C4-2B (cell line): ENCODE data around the gene MCF2L.
"Not testable (repeated sequence)": the region's sequence is repeated elsewhere in the genome, so short reads cannot be mapped to it uniquely, and the experiment has no call there.

Experiments used
- CTCF ChIP-seq: fragments of 450-650 bp; conservative IDR thresholded peaks from 2 replicates; pipeline ENCODE4 v1.5.1; 2017; ENCODE audit warnings: mild to moderate bottlenecking
- ZFX ChIP-seq: fragments of 450-650 bp; IDR thresholded peaks from 2 replicates; pipeline ENCODE4 v1.6.1; 2017

DNA sequence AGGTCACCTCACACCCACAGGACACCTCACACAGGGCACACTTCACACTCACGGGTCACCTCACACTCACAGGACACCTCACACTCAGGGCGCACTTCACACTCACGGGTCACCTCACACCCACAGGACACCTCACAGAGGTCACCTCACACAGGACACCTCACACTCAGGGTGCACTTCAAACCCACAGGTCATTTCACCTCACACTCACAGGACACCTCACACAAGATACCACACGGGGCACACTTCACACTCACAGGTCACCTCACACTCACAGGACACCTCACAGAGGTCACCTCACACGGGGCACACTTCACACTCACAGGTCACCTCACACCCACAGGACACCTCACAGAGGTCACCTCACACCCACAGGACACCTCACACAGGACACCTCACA, 142.8 kb downstream of the MCF2L start:
- TF ChIP-seq CTCF, ZFX: not testable (repeated sequence)
